ENCODE measurements around the gene EIF4H.

GRCh38 chr7:74173491-74173865 is 678 bp upstream of the EIF4H start:
- TF ChIP-seq CTCF (IDR thresholded peaks at IDR 0.05) (no peak), POLR2A (IDR thresholded peaks at IDR 0.05) (no peak), POLR2AphosphoS5 (IDR thresholded peaks at IDR 0.05) (no peak), EP300 (IDR thresholded peaks at IDR 0.05) (no peak)
